Body of pancreas (tissue), 4 donors: ENCODE measurements around the gene SEZ6L2.

Source experiments
- POLR2A ChIP-seq, 3 donors: fragments of 450-650 bp; IDR thresholded peaks; one replicate each; pipeline ENCODE4 v1.6.1; 2016; ENCODE audit warnings: antibody characterized with exemption in 3 of 3, mild to moderate bottlenecking in 2 of 3
- TF ChIP-seq, protein P1 (sequence below), 7 experiments: fragments of 450-650 bp in 4 of 7; fragments of 200-600 bp in 3 of 7; sonication (generic) in 3 of 7; IDR thresholded peaks; one replicate each; pipeline ENCODE4 v1.5.1; 2016 to 2019; ENCODE audit warnings: antibody characterized with exemption in 7 of 7

DNA sequence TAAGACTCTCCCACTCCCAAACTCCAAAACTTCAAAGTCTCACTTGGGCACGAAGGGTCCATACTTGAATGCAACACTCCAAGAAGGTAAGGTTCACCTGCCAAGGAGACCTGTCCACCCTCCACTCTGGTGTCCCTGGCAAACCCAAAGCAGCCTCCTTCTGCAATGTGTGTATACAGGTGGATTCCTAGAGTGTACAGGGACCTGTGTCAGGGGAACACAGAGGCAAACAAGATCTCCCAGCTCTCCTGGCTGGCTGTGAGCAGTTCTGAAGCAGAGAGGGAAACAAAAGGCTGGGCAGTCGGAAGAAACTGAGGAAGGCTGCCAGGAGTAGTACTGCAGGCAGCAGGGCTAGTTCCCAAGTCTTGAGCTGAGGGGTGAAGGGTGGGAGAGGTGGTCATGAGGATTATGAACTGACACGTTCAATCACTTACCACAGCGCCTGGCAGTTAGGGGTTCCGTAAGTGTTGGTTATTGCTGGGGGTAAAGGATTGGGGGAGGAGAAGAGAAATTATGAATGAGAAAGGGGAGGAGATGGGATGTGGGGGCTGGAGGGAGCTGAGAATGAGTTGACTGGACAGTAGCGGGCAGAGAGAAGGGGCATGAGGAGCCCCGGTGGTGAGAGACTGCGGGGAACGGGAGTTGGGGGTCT lies 25.9 kb upstream of the SEZ6L2 start:
- TF ChIP-seq POLR2A (IDR thresholded peaks at IDR 0.05), result no peak
- TF ChIP-seq, protein P1, sequence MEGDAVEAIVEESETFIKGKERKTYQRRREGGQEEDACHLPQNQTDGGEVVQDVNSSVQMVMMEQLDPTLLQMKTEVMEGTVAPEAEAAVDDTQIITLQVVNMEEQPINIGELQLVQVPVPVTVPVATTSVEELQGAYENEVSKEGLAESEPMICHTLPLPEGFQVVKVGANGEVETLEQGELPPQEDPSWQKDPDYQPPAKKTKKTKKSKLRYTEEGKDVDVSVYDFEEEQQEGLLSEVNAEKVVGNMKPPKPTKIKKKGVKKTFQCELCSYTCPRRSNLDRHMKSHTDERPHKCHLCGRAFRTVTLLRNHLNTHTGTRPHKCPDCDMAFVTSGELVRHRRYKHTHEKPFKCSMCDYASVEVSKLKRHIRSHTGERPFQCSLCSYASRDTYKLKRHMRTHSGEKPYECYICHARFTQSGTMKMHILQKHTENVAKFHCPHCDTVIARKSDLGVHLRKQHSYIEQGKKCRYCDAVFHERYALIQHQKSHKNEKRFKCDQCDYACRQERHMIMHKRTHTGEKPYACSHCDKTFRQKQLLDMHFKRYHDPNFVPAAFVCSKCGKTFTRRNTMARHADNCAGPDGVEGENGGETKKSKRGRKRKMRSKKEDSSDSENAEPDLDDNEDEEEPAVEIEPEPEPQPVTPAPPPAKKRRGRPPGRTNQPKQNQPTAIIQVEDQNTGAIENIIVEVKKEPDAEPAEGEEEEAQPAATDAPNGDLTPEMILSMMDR (IDR thresholded peaks at IDR 0.05), result no peak
